Measurements from ENCODE around the gene SMAD7. TPM values are rescaled to one million over a fixed set of nuclear protein-coding genes. Genes with fewer than 3 reads are reported as not detected.

Gene SMAD7
- total RNA-seq, 2 experiments from 2014 or later, result 17.4 to 18.1 TPM

GRCh38 chr18:48974304-48975119, 23.7 kb upstream of the SMAD7 start:
- H3K9me3 Mint-ChIP-seq, result no peaks in the 10 kb centered on the region
- no peak for ATAC-seq
- H3K4me1 Mint-ChIP-seq (ENCODE audit: low read depth), result peaks cover 12% of the 10 kb centered on the region
- TF ChIP-seq, protein P1, sequence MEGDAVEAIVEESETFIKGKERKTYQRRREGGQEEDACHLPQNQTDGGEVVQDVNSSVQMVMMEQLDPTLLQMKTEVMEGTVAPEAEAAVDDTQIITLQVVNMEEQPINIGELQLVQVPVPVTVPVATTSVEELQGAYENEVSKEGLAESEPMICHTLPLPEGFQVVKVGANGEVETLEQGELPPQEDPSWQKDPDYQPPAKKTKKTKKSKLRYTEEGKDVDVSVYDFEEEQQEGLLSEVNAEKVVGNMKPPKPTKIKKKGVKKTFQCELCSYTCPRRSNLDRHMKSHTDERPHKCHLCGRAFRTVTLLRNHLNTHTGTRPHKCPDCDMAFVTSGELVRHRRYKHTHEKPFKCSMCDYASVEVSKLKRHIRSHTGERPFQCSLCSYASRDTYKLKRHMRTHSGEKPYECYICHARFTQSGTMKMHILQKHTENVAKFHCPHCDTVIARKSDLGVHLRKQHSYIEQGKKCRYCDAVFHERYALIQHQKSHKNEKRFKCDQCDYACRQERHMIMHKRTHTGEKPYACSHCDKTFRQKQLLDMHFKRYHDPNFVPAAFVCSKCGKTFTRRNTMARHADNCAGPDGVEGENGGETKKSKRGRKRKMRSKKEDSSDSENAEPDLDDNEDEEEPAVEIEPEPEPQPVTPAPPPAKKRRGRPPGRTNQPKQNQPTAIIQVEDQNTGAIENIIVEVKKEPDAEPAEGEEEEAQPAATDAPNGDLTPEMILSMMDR (IDR thresholded peaks at IDR 0.05), result no peak
- intact Hi-C loops (cut with micrococcal nuclease), result no loop called here
- H3K36me3 Mint-ChIP-seq (ENCODE audit: low read depth), result no peaks in the 10 kb centered on the region
- peaks cover 27% of the 10 kb centered on the region for H3K27me3 Mint-ChIP-seq
- peak overlapping the region; percentile 59 for H3K4me3 Mint-ChIP-seq
- DNase-seq, result no peak
- POLR2A ChIA-PET, result interaction anchor here (1.4 kb wide), 1 partner anchor 23 kb away, joined by 4 read pairs; the partner anchor contains the start of gene SMAD7
- peak overlapping the region; percentile 50 for H3K27ac Mint-ChIP-seq
- CTCF ChIA-PET, result interaction anchor here (0.9 kb wide), 1 partner anchor 28 kb away, joined by 3 read pairs; no protein-coding TSS in a partner anchor

DNA sequence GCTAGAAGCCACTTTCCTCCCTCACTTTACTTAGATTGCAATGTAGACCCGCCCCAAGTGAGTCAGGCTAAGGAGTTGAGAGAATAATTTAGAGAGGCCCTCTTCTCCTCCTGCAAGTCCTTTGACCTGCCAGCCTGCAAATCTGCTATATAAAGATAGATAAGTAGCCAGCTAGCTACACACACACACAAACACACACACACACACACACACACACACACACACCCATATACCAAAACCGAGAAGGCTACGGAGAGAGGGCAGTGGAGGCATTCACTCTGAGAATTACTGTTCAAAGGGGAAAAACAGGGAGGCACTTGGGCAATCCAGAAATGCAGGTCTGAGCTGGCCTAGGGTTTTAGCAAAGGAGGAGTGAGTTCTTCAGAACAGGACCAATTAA, 23.0 kb upstream of the SMAD7 start:
- H3K9me3 Mint-ChIP-seq, result no peaks in the 10 kb centered on the region
- ChIA-PET CTCF (interaction anchor here (0.9 kb wide), 1 partner anchor 27 kb away, joined by 3 read pairs; no protein-coding TSS in a partner anchor), POLR2A (interaction anchor here (1.4 kb wide), 1 partner anchor 22 kb away, joined by 4 read pairs; the partner anchor contains the start of gene SMAD7)
- TF ChIP-seq, protein P1 (IDR thresholded peaks at IDR 0.05), result no peak
- DNase-seq (no peak), ATAC-seq (no peak)
- H3K27me3 Mint-ChIP-seq, result peaks cover 23% of the 10 kb centered on the region
- intact Hi-C loops (cut with micrococcal nuclease), result no loop called here
- H3K4me3 Mint-ChIP-seq, result no peak overlapping the region
- H3K27ac Mint-ChIP-seq, result no peak overlapping the region
- H3K36me3 Mint-ChIP-seq (ENCODE audit: low read depth), result no peaks in the 10 kb centered on the region
- H3K4me1 Mint-ChIP-seq (ENCODE audit: low read depth), result peaks cover 7% of the 10 kb centered on the region

GRCh38 chr18:48968412-48969215, 17.8 kb upstream of the SMAD7 start:
- CTCF ChIA-PET, result interaction anchor here (0.6 to 1.2 kb wide), 3 partner anchors 9 to 192 kb away, joined by 3 to 7 read pairs (median 4); no protein-coding TSS in a partner anchor
- H3K4me1 Mint-ChIP-seq (ENCODE audit: low read depth), result no peaks in the 10 kb centered on the region

DNA sequence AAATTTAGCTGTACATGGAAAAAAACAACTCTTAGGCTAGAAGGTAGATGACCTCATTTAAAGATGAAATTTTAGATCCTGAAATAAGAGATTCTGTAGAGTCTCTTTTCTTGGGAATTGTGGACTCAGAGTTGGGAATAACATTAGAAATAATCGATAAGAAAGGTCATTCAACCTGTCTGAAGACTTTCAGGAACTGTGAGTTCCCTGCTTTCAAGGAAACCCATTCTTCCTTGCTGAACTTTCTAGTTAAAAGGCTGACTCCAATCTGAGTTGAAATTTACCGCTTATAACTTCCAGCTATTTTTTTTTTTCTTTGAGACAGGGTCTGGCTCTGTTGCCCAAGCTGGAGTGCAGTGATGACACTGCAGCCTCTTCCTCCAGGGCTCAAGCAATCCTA, 16.8 kb upstream of the SMAD7 start:
- intact Hi-C loops (cut with micrococcal nuclease), result loop anchor here (10.0 kb wide), 1 partner anchor 1053 kb away; no protein-coding TSS in a partner anchor
- ATAC-seq (no peak), DNase-seq (no peak)
- ChIA-PET POLR2A (interaction anchor here (0.6 to 1.0 kb wide), 2 partner anchors 16 to 23 kb away, joined by 4 to 5 read pairs; no protein-coding TSS in a partner anchor), CTCF (interaction anchor here (1.1 to 1.2 kb wide), 3 partner anchors 8 to 191 kb away, joined by 4 to 7 read pairs (median 4); no protein-coding TSS in a partner anchor)
- no peak overlapping the region for H3K27ac Mint-ChIP-seq
- H3K36me3 Mint-ChIP-seq (ENCODE audit: low read depth), result no peaks in the 10 kb centered on the region
- no peak overlapping the region for H3K4me3 Mint-ChIP-seq
- H3K27me3 Mint-ChIP-seq, result peaks cover under 1% of the 10 kb centered on the region
- peaks cover 10% of the 10 kb centered on the region for H3K4me1 Mint-ChIP-seq (ENCODE audit: low read depth)
- H3K9me3 Mint-ChIP-seq, result no peaks in the 10 kb centered on the region
- TF ChIP-seq, protein P1 (IDR thresholded peaks at IDR 0.05), result no peak

More at GRCh38 chr18:48968412-48969215, 17.8 kb upstream of the SMAD7 start:
- intact Hi-C loops (cut with micrococcal nuclease), result loop anchor here (10.0 kb wide), 1 partner anchor 1054 kb away; no protein-coding TSS in a partner anchor
- TF ChIP-seq, protein P1 (IDR thresholded peaks at IDR 0.05), result no peak
- Mint-ChIP-seq H3K27me3 (peaks cover 2% of the 10 kb centered on the region), H3K9me3 (no peaks in the 10 kb centered on the region), H3K27ac (no peak overlapping the region), H3K4me3 (no peak overlapping the region), H3K36me3 (ENCODE audit: low read depth) (no peaks in the 10 kb centered on the region)
- ATAC-seq (no peak), DNase-seq (no peak)
- POLR2A ChIA-PET, result interaction anchor here (1.0 kb wide), 1 partner anchor 17 kb away, joined by 5 read pairs; no protein-coding TSS in a partner anchor

All from activated CD8-positive, alpha-beta T cell treated with anti-CD3 and anti-CD28 coated beads for 36 hours (primary cell).